SK-N-SH treated with all-trans-retinoic acid at 6 μM for 48 hours (cell line): ENCODE results near the gene DDX42.

ENCODE experiments used
- ARNTL ChIP-seq: fragments of 450-650 bp; formaldehyde crosslinking; IDR thresholded peaks from 2 replicates; pipeline ENCODE4 v1.5.0; 2020; ENCODE audit warnings: low read depth, mild to moderate bottlenecking, moderate library complexity, borderline replicate concordance
- ESRRG ChIP-seq: fragments of 250-450 bp; sonication (Bioruptor Pico); IDR thresholded peaks from 2 replicates; pipeline ENCODE4 v1.6.1; 2021; ENCODE audit warnings: mild to moderate bottlenecking
- GLIS3 ChIP-seq: fragments of 250-450 bp; sonication (Bioruptor Pico); IDR thresholded peaks from 2 replicates; pipeline ENCODE4 v1.5.0; 2020; ENCODE audit warnings: mild to moderate bottlenecking, moderate library complexity
- ISL1 ChIP-seq: fragments of 250-450 bp; sonication (Bioruptor Pico); IDR thresholded peaks from 2 replicates; pipeline ENCODE4 v2.1.2; 2022; ENCODE audit warnings: mild to moderate bottlenecking, moderate library complexity
- PPARA ChIP-seq: fragments of 250-450 bp; sonication (Bioruptor Pico); IDR thresholded peaks from 2 replicates; pipeline ENCODE4 v1.5.0; 2020; ENCODE audit warnings: mild to moderate bottlenecking, borderline replicate concordance
- TCF4 ChIP-seq: fragments of 250-450 bp; sonication (Bioruptor Pico); IDR thresholded peaks from 2 replicates; pipeline ENCODE4 v1.8.0; 2021; ENCODE audit warnings: mild to moderate bottlenecking, moderate library complexity, borderline replicate concordance
- ZC3H10 ChIP-seq: fragments of 250-450 bp; sonication (Bioruptor Pico); IDR thresholded peaks from 2 replicates; pipeline ENCODE4 v1.5.1; 2021; ENCODE audit warnings: mild to moderate bottlenecking, moderate library complexity
- ZFP3 ChIP-seq: fragments of 250-450 bp; sonication (Bioruptor Pico); IDR thresholded peaks from 2 replicates; pipeline ENCODE4 v1.5.0; 2020; ENCODE audit warnings: mild to moderate bottlenecking, moderate library complexity
- ZFP30 ChIP-seq: fragments of 450-650 bp; formaldehyde crosslinking; IDR thresholded peaks from 2 replicates; pipeline ENCODE4 v1.5.0; 2022; ENCODE audit warnings: mild to moderate bottlenecking, moderate library complexity
- ZNF70 ChIP-seq: fragments of 450-650 bp; formaldehyde crosslinking; IDR thresholded peaks from 2 replicates; pipeline ENCODE4 v1.5.0; 2020; ENCODE audit warnings: mild to moderate bottlenecking, moderate library complexity
- TF ChIP-seq, protein P1 (sequence below): fragments of 250-450 bp; sonication (Bioruptor Pico); IDR thresholded peaks from 2 replicates; pipeline ENCODE4 v1.5.0; 2020; ENCODE audit warnings: mild to moderate bottlenecking, moderate library complexity

DNA sequence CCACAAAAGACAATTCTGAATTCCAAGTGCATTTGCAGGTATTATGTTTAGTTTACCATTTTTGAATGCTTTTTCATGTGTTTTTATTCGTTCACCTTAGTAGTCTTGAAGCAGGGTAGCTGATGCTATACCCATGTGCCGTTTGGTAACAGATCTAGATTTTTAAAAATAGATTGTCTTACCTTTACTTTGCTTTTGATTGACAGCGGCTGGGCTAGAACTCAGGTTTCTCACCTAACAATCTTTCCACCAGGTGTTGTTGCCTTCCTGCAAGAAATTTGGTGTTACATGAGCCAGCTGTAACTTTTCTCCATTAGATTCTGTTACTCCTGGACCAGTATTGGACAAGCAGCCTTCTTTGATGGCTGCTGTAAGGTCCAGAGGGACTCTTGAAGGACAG, 55.0 kb downstream of the DDX42 start:
- no peak for TF ChIP-seq ISL1 (CRISPR knock-in tag)
- no peak for TF ChIP-seq ARNTL (CRISPR knock-in tag)
- no peak for TF ChIP-seq ZNF70 (CRISPR knock-in tag)
- TF ChIP-seq ESRRG = no peak
- TF ChIP-seq ZC3H10 (CRISPR knock-in tag) = no peak
- TF ChIP-seq ZFP30 (CRISPR knock-in tag) = no peak
- TF ChIP-seq, protein P1, sequence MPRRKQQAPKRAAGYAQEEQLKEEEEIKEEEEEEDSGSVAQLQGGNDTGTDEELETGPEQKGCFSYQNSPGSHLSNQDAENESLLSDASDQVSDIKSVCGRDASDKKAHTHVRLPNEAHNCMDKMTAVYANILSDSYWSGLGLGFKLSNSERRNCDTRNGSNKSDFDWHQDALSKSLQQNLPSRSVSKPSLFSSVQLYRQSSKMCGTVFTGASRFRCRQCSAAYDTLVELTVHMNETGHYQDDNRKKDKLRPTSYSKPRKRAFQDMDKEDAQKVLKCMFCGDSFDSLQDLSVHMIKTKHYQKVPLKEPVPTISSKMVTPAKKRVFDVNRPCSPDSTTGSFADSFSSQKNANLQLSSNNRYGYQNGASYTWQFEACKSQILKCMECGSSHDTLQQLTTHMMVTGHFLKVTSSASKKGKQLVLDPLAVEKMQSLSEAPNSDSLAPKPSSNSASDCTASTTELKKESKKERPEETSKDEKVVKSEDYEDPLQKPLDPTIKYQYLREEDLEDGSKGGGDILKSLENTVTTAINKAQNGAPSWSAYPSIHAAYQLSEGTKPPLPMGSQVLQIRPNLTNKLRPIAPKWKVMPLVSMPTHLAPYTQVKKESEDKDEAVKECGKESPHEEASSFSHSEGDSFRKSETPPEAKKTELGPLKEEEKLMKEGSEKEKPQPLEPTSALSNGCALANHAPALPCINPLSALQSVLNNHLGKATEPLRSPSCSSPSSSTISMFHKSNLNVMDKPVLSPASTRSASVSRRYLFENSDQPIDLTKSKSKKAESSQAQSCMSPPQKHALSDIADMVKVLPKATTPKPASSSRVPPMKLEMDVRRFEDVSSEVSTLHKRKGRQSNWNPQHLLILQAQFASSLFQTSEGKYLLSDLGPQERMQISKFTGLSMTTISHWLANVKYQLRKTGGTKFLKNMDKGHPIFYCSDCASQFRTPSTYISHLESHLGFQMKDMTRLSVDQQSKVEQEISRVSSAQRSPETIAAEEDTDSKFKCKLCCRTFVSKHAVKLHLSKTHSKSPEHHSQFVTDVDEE (CRISPR knock-in tag) = no peak
- no peak for TF ChIP-seq ZFP3 (CRISPR knock-in tag)
- no peak for TF ChIP-seq PPARA (CRISPR knock-in tag)
- TF ChIP-seq TCF4 = no peak
- TF ChIP-seq GLIS3 (CRISPR knock-in tag) = no peak
